Measurements from ENCODE around the gene LGR6. TPM values are rescaled to one million over a fixed set of nuclear protein-coding genes. Genes with fewer than 3 reads are reported as not detected.

The LGR6 gene
- total and polyA plus RNA-seq, 8 donors = 0.75 to 1.8 (median 1.5) TPM

DNA sequence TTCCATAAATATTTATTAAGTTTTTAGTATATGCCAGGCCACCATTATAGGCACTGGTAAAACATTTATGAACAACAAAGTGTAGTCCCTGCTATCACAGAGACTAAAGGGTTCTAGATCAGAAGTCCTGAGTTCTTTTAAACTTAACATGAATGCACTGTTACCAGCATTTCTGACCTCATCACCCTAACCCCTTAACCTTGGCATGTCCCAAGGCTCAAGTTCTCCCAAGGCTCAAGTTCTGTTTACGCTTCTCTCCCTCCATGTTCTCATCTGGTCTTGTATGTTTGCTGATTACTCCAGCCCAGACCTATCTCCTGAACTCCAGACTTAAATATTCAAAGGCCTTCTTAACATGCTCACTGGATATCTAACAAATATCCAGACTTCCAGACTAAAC, 93.6 kb downstream of the LGR6 start:
- Histone ChIP-seq H3K27me3 (peaks cover 0 to 9% of the 10 kb centered on the region in 2 donors), H3K9me3 (no peaks in the 10 kb centered on the region), H3K36me3 (no peaks in the 10 kb centered on the region), H3K4me1 (peaks cover 0 to 9% of the 10 kb centered on the region in 2 donors), H3K4me3 (no peak overlapping the region), H3K27ac (no peak overlapping the region)
- no peak for ATAC-seq
- TF ChIP-seq, protein P1, sequence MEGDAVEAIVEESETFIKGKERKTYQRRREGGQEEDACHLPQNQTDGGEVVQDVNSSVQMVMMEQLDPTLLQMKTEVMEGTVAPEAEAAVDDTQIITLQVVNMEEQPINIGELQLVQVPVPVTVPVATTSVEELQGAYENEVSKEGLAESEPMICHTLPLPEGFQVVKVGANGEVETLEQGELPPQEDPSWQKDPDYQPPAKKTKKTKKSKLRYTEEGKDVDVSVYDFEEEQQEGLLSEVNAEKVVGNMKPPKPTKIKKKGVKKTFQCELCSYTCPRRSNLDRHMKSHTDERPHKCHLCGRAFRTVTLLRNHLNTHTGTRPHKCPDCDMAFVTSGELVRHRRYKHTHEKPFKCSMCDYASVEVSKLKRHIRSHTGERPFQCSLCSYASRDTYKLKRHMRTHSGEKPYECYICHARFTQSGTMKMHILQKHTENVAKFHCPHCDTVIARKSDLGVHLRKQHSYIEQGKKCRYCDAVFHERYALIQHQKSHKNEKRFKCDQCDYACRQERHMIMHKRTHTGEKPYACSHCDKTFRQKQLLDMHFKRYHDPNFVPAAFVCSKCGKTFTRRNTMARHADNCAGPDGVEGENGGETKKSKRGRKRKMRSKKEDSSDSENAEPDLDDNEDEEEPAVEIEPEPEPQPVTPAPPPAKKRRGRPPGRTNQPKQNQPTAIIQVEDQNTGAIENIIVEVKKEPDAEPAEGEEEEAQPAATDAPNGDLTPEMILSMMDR (IDR thresholded peaks at IDR 0.05) = no peak
- intact Hi-C loops (cut with DNase I) = no loop called here
- DNase-seq = no peak

- TF ChIP-seq, protein P1 (IDR thresholded peaks at IDR 0.05) = no peak
- Histone ChIP-seq H3K27ac (no peak overlapping the region), H3K36me3 (no peaks in the 10 kb centered on the region), H3K9me3 (no peaks in the 10 kb centered on the region), H3K4me1 (peaks cover 0 to 7% of the 10 kb centered on the region in 2 donors), H3K27me3 (peaks cover 0 to 7% of the 10 kb centered on the region in 2 donors), H3K4me3 (no peak overlapping the region)
- intact Hi-C loops (cut with DNase I) = no loop called here
- ATAC-seq = no peak
- no peak for DNase-seq
These were observed 94.6 kb downstream of the LGR6 start for GRCh38 chr1:202288177-202288576.

DNA sequence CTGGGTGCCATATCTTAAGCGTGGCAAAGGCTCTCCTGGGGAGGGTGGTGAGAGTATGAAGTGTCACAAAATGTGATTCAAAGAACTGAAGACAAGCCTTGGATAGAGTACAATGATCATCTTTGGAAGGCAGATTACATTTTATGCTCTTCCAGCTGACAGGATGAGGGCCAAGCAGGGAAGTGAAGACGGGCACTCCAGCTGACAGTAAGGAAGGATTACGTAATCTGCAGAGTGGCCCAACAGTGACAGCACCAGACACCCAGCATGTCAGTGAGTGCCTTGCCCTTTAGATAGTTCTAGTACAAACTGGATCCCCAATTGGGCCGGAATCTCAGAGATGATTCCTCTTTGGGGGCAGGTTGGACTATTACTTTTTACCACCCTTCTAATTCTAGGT, 95.4 kb downstream of the LGR6 start:
- intact Hi-C loops (cut with DNase I) = no loop called here
- TF ChIP-seq, protein P1 (IDR thresholded peaks at IDR 0.05) = no peak
- H3K4me1 ChIP-seq = peaks cover 0 to under 1% of the 10 kb centered on the region in 2 donors
- H3K4me3 ChIP-seq = no peak overlapping the region
- DNase-seq = no peak
- ATAC-seq = no peak
- H3K27ac ChIP-seq = no peak overlapping the region
- no peaks in the 10 kb centered on the region for H3K27me3 ChIP-seq
- no peaks in the 10 kb centered on the region for H3K36me3 ChIP-seq
- H3K9me3 ChIP-seq = no peaks in the 10 kb centered on the region

GRCh38 chr1:202291001-202291400, 97.4 kb downstream of the LGR6 start:
- Histone ChIP-seq H3K27ac (no peak overlapping the region), H3K27me3 (no peaks in the 10 kb centered on the region), H3K9me3 (no peaks in the 10 kb centered on the region), H3K4me3 (no peak overlapping the region), H3K36me3 (no peaks in the 10 kb centered on the region), H3K4me1 (no peaks in the 10 kb centered on the region)
- intact Hi-C loops (cut with DNase I) = no loop called here
- ATAC-seq (no peak), DNase-seq (no peak)
- TF ChIP-seq, protein P1 (IDR thresholded peaks at IDR 0.05) = no peak

GRCh38 chr1:202291961-202292712, 98.5 kb downstream of the LGR6 start:
- ATAC-seq = peak; percentile 61
- intact Hi-C loops (cut with DNase I) = no loop called here
- no peak for DNase-seq

More at GRCh38 chr1:202291961-202292712, 98.5 kb downstream of the LGR6 start:
- H3K36me3 ChIP-seq = no peaks in the 10 kb centered on the region
- H3K27ac ChIP-seq = no peak overlapping the region
- no peaks in the 10 kb centered on the region for H3K9me3 ChIP-seq
- H3K27me3 ChIP-seq = no peaks in the 10 kb centered on the region
- H3K4me1 ChIP-seq = no peaks in the 10 kb centered on the region
- TF ChIP-seq, protein P1 (IDR thresholded peaks at IDR 0.05) = no peak
- no peak overlapping the region for H3K4me3 ChIP-seq
